Transverse colon (tissue), 4 donors: Measurements from ENCODE around the gene NR3C1. TPM values are rescaled to one million over a fixed set of nuclear protein-coding genes. Genes with fewer than 3 reads are reported as not detected.

Experiments used
- DNase-seq: peaks from one replicate; pipeline ENCODE4 v3.0.0-alpha.2; 2019
- H3K27ac ChIP-seq, 4 donors: fragments of 200-600 bp; sonication (generic); 2 replicates each; pipeline ENCODE4 v1.5.1; 2016 to 2018; ENCODE audit warnings: inconsistent platforms in 4 of 4
- H3K27me3 ChIP-seq: fragments of 200-600 bp; sonication (generic); 2 replicates; pipeline ENCODE4 v1.5.1; 2017; ENCODE audit warnings: inconsistent platforms
- H3K36me3 ChIP-seq, 4 donors: fragments of 200-600 bp; sonication (generic); 2 replicates each; pipeline ENCODE4 v1.5.1; 2017 to 2019; ENCODE audit warnings: inconsistent platforms in 4 of 4
- H3K4me1 ChIP-seq, 4 donors: fragments of 200-600 bp; sonication (generic); 2 replicates each; pipeline ENCODE4 v1.5.1; 2017 to 2020; ENCODE audit warnings: inconsistent platforms in 4 of 4
- H3K4me3 ChIP-seq, 4 donors: fragments of 200-600 bp; sonication (generic); 1 replicate in 1 of 4; 2 replicates in 3 of 4; pipeline versions ENCODE4 v1.5.1 to v1.6.1; 2017 to 2019; ENCODE audit warnings: inconsistent platforms in 4 of 4
- H3K9me3 ChIP-seq, 2 donors: fragments of 200-600 bp; sonication (generic); 2 replicates each; pipeline ENCODE4 v1.5.1; 2017 to 2019; ENCODE audit warnings: inconsistent platforms in 2 of 2
- EP300 ChIP-seq: sonication (generic); formaldehyde crosslinking; IDR thresholded peaks from one replicate; pipeline ENCODE4 v1.6.1; 2017; ENCODE audit warnings: antibody characterized with exemption, low read depth
- POLR2A ChIP-seq: fragments of 450-650 bp; IDR thresholded peaks from one replicate; pipeline ENCODE4 v1.6.1; 2016; ENCODE audit warnings: antibody characterized with exemption, mild to moderate bottlenecking, moderate library complexity
- POLR2AphosphoS5 ChIP-seq, 3 donors: sonication (generic); formaldehyde crosslinking; IDR thresholded peaks; one replicate each; pipeline ENCODE4 v1.6.1; 2016; ENCODE audit warnings: antibody characterized with exemption in 3 of 3
- WGBS, 2 donors: methylation state at CpG; one replicate each; pipeline ENCODE4 v1.1.5; 2018; ENCODE audit warnings: low coverage in 1 of 2; 5-methylcytosine and 5-hydroxymethylcytosine counted together
- in situ Hi-C, 4 donors: fragments of 200-750 bp; cut with MboI; loops; one replicate each; pipeline versions ENCODE4 v1.15.0 to v1.15.1; 2017; ENCODE audit warnings: low sequenced_read_pairs in 3 of 4, low pct_ligation_motif_present in 1 of 4, low pct_unique_long_range_greater_than_20kb in 1 of 4
- intact Hi-C: fragments of 100-400 bp; cut with DNase I; formaldehyde crosslinking; loops from one replicate; pipeline ENCODE4 v1.15.1; 2023; ENCODE audit warnings: low total_unique reads
- total RNA-seq, 4 donors: library from RNA; depleted of rRNA; stranded (reverse); fragments of >200 nt; gene quantifications; one replicate each; pipeline ENCODE4 v1.1.0, GENCODE V29; 2016
- TF ChIP-seq, protein P1 (sequence below), 5 experiments: fragments of 200-600 bp in 3 of 5; fragments of 450-650 bp in 2 of 5; sonication (generic) in 3 of 5; IDR thresholded peaks; 1 replicate in 2 of 5; 2 replicates in 3 of 5; pipeline ENCODE4 v1.5.1; 2016 to 2017; ENCODE audit warnings: antibody characterized with exemption in 5 of 5, inconsistent platforms in 3 of 5, mild to moderate bottlenecking in 2 of 5, moderate library complexity in 1 of 5

The NR3C1 gene
- total RNA-seq, 4 donors from 2014 or later: 8.4 to 37.7 (median 30.3) TPM

DNA sequence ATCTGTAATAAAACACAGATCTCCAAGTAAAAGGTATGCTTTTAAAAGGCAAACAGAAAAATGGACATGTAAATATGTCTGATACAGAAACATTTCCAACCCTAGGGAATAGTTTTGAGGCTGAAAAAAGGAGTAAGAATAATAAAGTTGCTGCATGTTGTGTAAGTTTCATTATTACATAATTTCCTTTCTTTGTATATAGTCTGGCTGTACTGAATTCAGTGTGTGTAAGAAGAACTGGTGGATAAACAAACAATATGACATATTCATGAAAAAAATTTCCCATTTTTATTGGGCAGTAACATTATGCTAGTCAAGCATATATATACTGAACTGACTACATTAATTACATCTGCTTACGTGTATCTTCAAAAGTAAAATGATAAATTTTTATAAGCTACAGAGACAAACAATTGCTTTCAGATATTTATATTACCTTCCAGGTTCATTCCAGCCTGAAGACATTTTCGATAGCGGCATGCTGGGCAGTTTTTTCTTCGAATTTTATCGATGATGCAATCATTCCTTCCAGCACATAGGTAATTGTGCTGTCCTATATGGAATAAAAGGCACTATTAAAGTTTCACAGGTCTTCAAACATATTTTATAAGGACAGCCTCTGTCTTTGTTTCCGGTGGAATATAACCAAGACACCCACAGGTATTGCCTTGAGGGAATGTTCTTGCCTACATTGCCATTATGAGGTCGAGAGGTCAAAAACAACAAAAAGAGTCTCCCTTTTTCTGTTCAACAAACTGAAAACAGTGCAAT lies 93.6 kb downstream of the NR3C1 start:
- Histone ChIP-seq H3K36me3 (peaks cover 0 to 20% (median 5%) of the 10 kb centered on the region in 4 donors), H3K4me1 (peaks cover 0 to 11% (median 3%) of the 10 kb centered on the region in 4 donors), H3K4me3 (no peak overlapping the region), H3K27me3 (no peaks in the 10 kb centered on the region), H3K27ac (no peak overlapping the region), H3K9me3 (no peaks in the 10 kb centered on the region)
- in situ Hi-C loops: no loop called here
- WGBS, 2 donors: 87 to 90% methylated on average over 7 of the region's 7 CpGs
- TF ChIP-seq EP300: no peak
- TF ChIP-seq, protein P1, sequence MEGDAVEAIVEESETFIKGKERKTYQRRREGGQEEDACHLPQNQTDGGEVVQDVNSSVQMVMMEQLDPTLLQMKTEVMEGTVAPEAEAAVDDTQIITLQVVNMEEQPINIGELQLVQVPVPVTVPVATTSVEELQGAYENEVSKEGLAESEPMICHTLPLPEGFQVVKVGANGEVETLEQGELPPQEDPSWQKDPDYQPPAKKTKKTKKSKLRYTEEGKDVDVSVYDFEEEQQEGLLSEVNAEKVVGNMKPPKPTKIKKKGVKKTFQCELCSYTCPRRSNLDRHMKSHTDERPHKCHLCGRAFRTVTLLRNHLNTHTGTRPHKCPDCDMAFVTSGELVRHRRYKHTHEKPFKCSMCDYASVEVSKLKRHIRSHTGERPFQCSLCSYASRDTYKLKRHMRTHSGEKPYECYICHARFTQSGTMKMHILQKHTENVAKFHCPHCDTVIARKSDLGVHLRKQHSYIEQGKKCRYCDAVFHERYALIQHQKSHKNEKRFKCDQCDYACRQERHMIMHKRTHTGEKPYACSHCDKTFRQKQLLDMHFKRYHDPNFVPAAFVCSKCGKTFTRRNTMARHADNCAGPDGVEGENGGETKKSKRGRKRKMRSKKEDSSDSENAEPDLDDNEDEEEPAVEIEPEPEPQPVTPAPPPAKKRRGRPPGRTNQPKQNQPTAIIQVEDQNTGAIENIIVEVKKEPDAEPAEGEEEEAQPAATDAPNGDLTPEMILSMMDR (IDR thresholded peaks at IDR 0.05): no peak
- no peak for TF ChIP-seq POLR2AphosphoS5 (IDR thresholded peaks at IDR 0.05)
- TF ChIP-seq POLR2A: no peak
- no peak for DNase-seq
- intact Hi-C loops: no loop called here

GRCh38 chr5:143308731-143309130 lies 94.8 kb downstream of the NR3C1 start:
- WGBS, 2 donors: 71 to 75% methylated on average over 2 of the region's 2 CpGs
- intact Hi-C loops: no loop called here
- Histone ChIP-seq H3K4me3 (no peak overlapping the region), H3K9me3 (no peaks in the 10 kb centered on the region), H3K4me1 (peaks cover 0 to 4% (median 0%) of the 10 kb centered on the region in 4 donors), H3K27ac (no peak overlapping the region), H3K36me3 (peaks cover 0 to 20% (median 5%) of the 10 kb centered on the region in 4 donors), H3K27me3 (no peaks in the 10 kb centered on the region)
- in situ Hi-C loops: no loop called here
- TF ChIP-seq POLR2AphosphoS5 (IDR thresholded peaks at IDR 0.05): no peak
- no peak for TF ChIP-seq POLR2A
- TF ChIP-seq, protein P1 (IDR thresholded peaks at IDR 0.05): no peak
- no peak for TF ChIP-seq EP300
- no peak for DNase-seq

GRCh38 chr5:143306040-143306439 lies 97.4 kb downstream of the NR3C1 start:
- 71 to 82% methylated on average over 2 of the region's 2 CpGs for WGBS, 2 donors
- no peak for TF ChIP-seq POLR2AphosphoS5 (IDR thresholded peaks at IDR 0.05)
- Histone ChIP-seq H3K4me1 (peaks cover 0 to 7% (median 0%) of the 10 kb centered on the region in 4 donors), H3K9me3 (no peaks in the 10 kb centered on the region), H3K36me3 (peaks cover 0 to 12% (median 3%) of the 10 kb centered on the region in 4 donors), H3K27me3 (no peaks in the 10 kb centered on the region), H3K27ac (no peak overlapping the region), H3K4me3 (no peak overlapping the region)
- in situ Hi-C loops (no loop called here), intact Hi-C loops (no loop called here)
- no peak for DNase-seq

DNA sequence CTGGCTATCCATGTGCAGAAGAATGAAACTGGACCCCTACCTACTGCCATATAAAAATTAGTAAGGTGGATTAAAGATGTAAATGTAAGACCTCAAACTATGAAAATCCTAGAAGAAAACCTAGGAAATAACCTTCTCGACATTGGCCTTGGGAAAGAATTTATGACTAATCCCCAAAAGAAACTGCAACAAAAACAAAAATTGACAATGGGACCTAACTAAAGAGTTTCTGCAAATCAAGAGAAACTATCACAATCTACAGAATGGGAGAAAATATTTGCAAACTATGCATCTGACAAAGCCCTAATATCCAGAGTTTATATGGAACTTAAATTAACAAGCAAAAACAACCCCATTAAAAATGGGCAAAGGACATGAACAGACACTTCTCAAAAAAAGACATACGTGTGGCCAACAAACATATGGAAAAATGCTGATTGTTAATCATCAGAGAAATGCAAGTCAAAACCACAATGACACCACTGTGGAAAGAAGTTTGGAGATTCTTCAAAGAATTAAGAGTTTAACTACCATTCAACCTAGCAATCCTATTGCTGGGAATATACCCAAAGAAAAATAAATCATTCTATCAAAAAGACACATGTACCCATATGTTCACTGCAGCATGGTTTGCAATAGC lies 98.5 kb downstream of the NR3C1 start:
- H3K4me3 ChIP-seq: no peak overlapping the region
- H3K36me3 ChIP-seq: peaks cover 0 to 10% (median 3%) of the 10 kb centered on the region in 4 donors
- no peak for DNase-seq
- no peaks in the 10 kb centered on the region for H3K9me3 ChIP-seq
- in situ Hi-C loops (no loop called here), intact Hi-C loops (no loop called here)
- H3K27me3 ChIP-seq: no peaks in the 10 kb centered on the region
- WGBS, 2 donors: 89 to 91% methylated on average over 1 to 2 of the region's 2 CpGs
- H3K4me1 ChIP-seq: peaks cover 0 to 7% (median 0%) of the 10 kb centered on the region in 4 donors
- TF ChIP-seq POLR2A (no peak), EP300 (no peak), POLR2AphosphoS5 (IDR thresholded peaks at IDR 0.05) (no peak)
- TF ChIP-seq, protein P1 (IDR thresholded peaks at IDR 0.05): no peak
- H3K27ac ChIP-seq: no peak overlapping the region
